Measurements from ENCODE around the gene HOXB7. TPM values are rescaled to one million over a fixed set of nuclear protein-coding genes. Genes with fewer than 3 reads are reported as not detected.

Gene HOXB7
- total and polyA plus RNA-seq, 10 of the 15 experiments (the other 5 are each of a cell fraction or from before 2014, with no cell fraction given), result 2.8 to 7.4 (median 4.2) TPM

DNA sequence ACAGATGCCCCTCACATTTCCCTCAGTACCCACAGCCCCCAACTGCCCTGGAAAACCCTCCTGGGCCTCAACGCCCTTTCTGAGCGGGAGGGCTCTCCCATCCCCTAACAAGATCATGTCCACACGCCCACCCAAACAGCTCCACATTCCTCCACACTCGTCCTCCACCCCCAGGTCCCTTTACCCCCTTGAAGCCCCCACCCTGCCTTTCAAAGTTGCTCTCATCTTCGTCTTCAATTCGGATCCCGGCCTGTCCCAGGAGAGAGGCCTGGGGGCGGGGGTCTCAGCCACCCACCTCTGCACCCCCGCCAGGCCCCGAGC is 47.0 kb downstream of the HOXB7 start:
- Histone ChIP-seq H3K27me3 (replicated peaks in 1 of 2; ENCODE audit: control insufficient read depth in 2 of 2, insufficient read depth in 2 of 2, low read length in 1 of 2) (no peaks in the 10 kb centered on the region), H3K9ac (ENCODE audit: control insufficient read depth, insufficient read depth, low read length) (no peak overlapping the region), H2AFZ (ENCODE audit: control insufficient read depth, low read depth, low read length) (no peak overlapping the region), H4K20me1 (ENCODE audit: control insufficient read depth, insufficient read depth) (no peaks in the 10 kb centered on the region), H3K4me3 (no peak overlapping the region), H3K79me2 (ENCODE audit: control insufficient read depth, insufficient read depth, low read length) (no peaks in the 10 kb centered on the region), H3K4me2 (ENCODE audit: control insufficient read depth, insufficient read depth) (no peak overlapping the region), H3K36me3 (ENCODE audit: control insufficient read depth in 2 of 2, insufficient read depth in 2 of 2, low read length in 1 of 2) (no peaks in the 10 kb centered on the region; a peak in 1 of 4 replicates), H3K9me3 (replicated peaks; ENCODE audit: control insufficient read depth, insufficient read depth, low read length) (no peaks in the 10 kb centered on the region), H3K27ac (ENCODE audit: control insufficient read depth, insufficient read depth) (no peak overlapping the region), H3K4me1 (ENCODE audit: control insufficient read depth, insufficient read depth, low read length) (no peaks in the 10 kb centered on the region)
- CTCF ChIA-PET, result no interaction called here
- RAD21 ChIA-PET (ENCODE audit: unreplicated experiment), result no interaction called here
- in situ Hi-C loops (cut with MboI) (no loop called here), intact Hi-C loops (cut with micrococcal nuclease; ENCODE audit: unreplicated experiment) (no loop called here)
- no peak for TF ChIP-seq CHD4 (IDR thresholded peaks at IDR 0.05)
- no peak for TF ChIP-seq MLLT1 (IDR thresholded peaks at IDR 0.05)
- TF ChIP-seq RUNX3 (IDR thresholded peaks at IDR 0.05; ENCODE audit: low read length), result no peak
- no peak for TF ChIP-seq NBN (IDR thresholded peaks at IDR 0.05)
- no peak for TF ChIP-seq POLR2A (IDR thresholded peaks at IDR 0.05; ENCODE audit: low read depth, low read length)
- TF ChIP-seq ELK1 (IDR thresholded peaks at IDR 0.05; ENCODE audit: low read depth, low read length), result no peak
- TF ChIP-seq ATF3 (IDR thresholded peaks at IDR 0.05; ENCODE audit: borderline replicate concordance, extremely low read depth, low read depth, low read length), result no peak
- FAIRE-seq (no peak), DNase-seq (ENCODE audit: low read depth, low spot score) (no peak), ATAC-seq (no peak)
- POLR2A ChIA-PET, result no interaction called here
- BruUV-seq (replicated peaks), result no TSS peak
- WGBS (ENCODE audit: insufficient coverage, insufficient replicate concordance, low lambda C conversion rate, missing lambda C conversion rate), result 41% methylated on average over 10 of the region's 10 CpGs
- SMC1A ChIA-PET (ENCODE audit: uncharacterized antibody, unreplicated experiment), result interaction anchor here (1.2 to 1.5 kb wide), 2 partner anchors 11 to 117 kb away, joined by 3 to 6 read pairs; no protein-coding TSS in a partner anchor

Data from GM12878 (cell line).